HepG2 (cell line): Measurements from ENCODE around the gene MIDN. TPM values are rescaled to one million over a fixed set of nuclear protein-coding genes. Genes with fewer than 3 reads are reported as not detected.

Experiments
- BORCS8-MEF2B ChIP-seq: sonication (generic); formaldehyde crosslinking; IDR thresholded peaks from 2 replicates; pipeline ENCODE4 v1.8.0; 2022; ENCODE audit warnings: mild to moderate bottlenecking, missing genetic modification reagents
- CBX5 ChIP-seq: sonication (generic); formaldehyde crosslinking; IDR thresholded peaks from 2 replicates; pipeline ENCODE4 v1.4.0; 2020; ENCODE audit warnings: missing genetic modification reagents, borderline replicate concordance
- CENPT ChIP-seq: sonication (generic); formaldehyde crosslinking; IDR thresholded peaks from 2 replicates; pipeline ENCODE4 v1.8.0; 2022; ENCODE audit warnings: low read depth, mild to moderate bottlenecking, moderate library complexity, missing genetic modification reagents
- CSRNP2 ChIP-seq: sonication (generic); formaldehyde crosslinking; conservative IDR thresholded peaks from 2 replicates; pipeline ENCODE4 v1.8.0; 2022; ENCODE audit warnings: low read depth, missing genetic modification reagents
- GFI1 ChIP-seq: sonication (generic); formaldehyde crosslinking; IDR thresholded peaks from 2 replicates; pipeline ENCODE4 v1.5.0; 2020; ENCODE audit warnings: missing genetic modification reagents, mild to moderate bottlenecking, borderline replicate concordance
- GLI4 ChIP-seq: sonication (generic); formaldehyde crosslinking; IDR thresholded peaks from 2 replicates; pipeline ENCODE4 v1.5.1; 2020; ENCODE audit warnings: missing genetic modification reagents, mild to moderate bottlenecking, moderate library complexity, borderline replicate concordance
- GRHL1 ChIP-seq: sonication (generic); formaldehyde crosslinking; conservative IDR thresholded peaks from 2 replicates; pipeline ENCODE4 v1.8.0; 2022; ENCODE audit warnings: missing genetic modification reagents
- HMG20A ChIP-seq: IDR thresholded peaks from 2 replicates; pipeline ENCODE4 v1.6.1; 2016; ENCODE audit warnings: borderline replicate concordance
- HMGXB3 ChIP-seq: sonication (generic); formaldehyde crosslinking; IDR thresholded peaks from 2 replicates; pipeline ENCODE4 v1.4.0; 2020; ENCODE audit warnings: missing genetic modification reagents, borderline replicate concordance
- HNRNPL ChIP-seq: fragments of 200-400 bp; formaldehyde crosslinking; IDR thresholded peaks from 2 replicates; pipeline ENCODE4 v1.6.1; 2017; ENCODE audit warnings: mild to moderate bottlenecking, low read depth, low read length
- RORA ChIP-seq: sonication (generic); formaldehyde crosslinking; IDR thresholded peaks from 2 replicates; pipeline ENCODE4 v1.5.0; 2020; ENCODE audit warnings: mild to moderate bottlenecking, missing genetic modification reagents, moderate library complexity
- SNAPC2 ChIP-seq: sonication (generic); formaldehyde crosslinking; IDR thresholded peaks from 2 replicates; pipeline ENCODE4 v1.8.1; 2022; ENCODE audit warnings: mild to moderate bottlenecking, missing genetic modification reagents
- SOX5 ChIP-seq: IDR thresholded peaks from 2 replicates; pipeline ENCODE4 v1.6.1; 2016; ENCODE audit warnings: borderline replicate concordance
- STAT5B ChIP-seq: sonication (generic); formaldehyde crosslinking; IDR thresholded peaks from 2 replicates; pipeline ENCODE4 v1.4.0; 2020; ENCODE audit warnings: missing genetic modification reagents
- TBP ChIP-seq: sonication (generic); formaldehyde crosslinking; IDR thresholded peaks from 2 replicates; pipeline ENCODE4 v1.5.0; 2020; ENCODE audit warnings: missing genetic modification reagents
- TBX2 ChIP-seq: sonication (generic); formaldehyde crosslinking; IDR thresholded peaks from 2 replicates; pipeline ENCODE4 v1.5.0; 2020; ENCODE audit warnings: missing genetic modification reagents, mild to moderate bottlenecking, borderline replicate concordance
- ZFP41 ChIP-seq: sonication (generic); formaldehyde crosslinking; IDR thresholded peaks from 2 replicates; pipeline ENCODE4 v1.4.0; 2020; ENCODE audit warnings: mild to moderate bottlenecking, missing genetic modification reagents, borderline replicate concordance
- ZKSCAN8 ChIP-seq: IDR thresholded peaks from 2 replicates; pipeline ENCODE4 v1.6.1; 2016; ENCODE audit warnings: borderline replicate concordance, missing genetic modification reagents, missing compliant biosample characterization
- ZMYM3 ChIP-seq: sonication (generic); formaldehyde crosslinking; IDR thresholded peaks from 2 replicates; pipeline ENCODE4 v1.5.1; 2020; ENCODE audit warnings: mild to moderate bottlenecking, missing genetic modification reagents
- ZNF143 ChIP-seq: sonication (generic); formaldehyde crosslinking; IDR thresholded peaks from 2 replicates; pipeline ENCODE4 v1.4.0; 2020; ENCODE audit warnings: missing genetic modification reagents
- ZNF253 ChIP-seq: sonication (generic); formaldehyde crosslinking; IDR thresholded peaks from 2 replicates; pipeline ENCODE4 v1.8.0; 2022; ENCODE audit warnings: mild to moderate bottlenecking, missing genetic modification reagents, borderline replicate concordance
- ZNF432 ChIP-seq: sonication (generic); formaldehyde crosslinking; IDR thresholded peaks from 2 replicates; pipeline ENCODE4 v1.5.0; 2020; ENCODE audit warnings: missing genetic modification reagents, mild to moderate bottlenecking, borderline replicate concordance
- ZNF44 ChIP-seq: sonication (generic); formaldehyde crosslinking; IDR thresholded peaks from 2 replicates; pipeline ENCODE4 v1.5.1; 2020; ENCODE audit warnings: mild to moderate bottlenecking, missing genetic modification reagents
- ZNF468 ChIP-seq: sonication (generic); formaldehyde crosslinking; IDR thresholded peaks from 2 replicates; pipeline ENCODE4 v1.8.0; 2022; ENCODE audit warnings: mild to moderate bottlenecking, moderate library complexity, missing genetic modification reagents
- ZNF772 ChIP-seq: sonication (generic); formaldehyde crosslinking; IDR thresholded peaks from 2 replicates; pipeline ENCODE4 v1.5.0; 2020; ENCODE audit warnings: mild to moderate bottlenecking, missing genetic modification reagents
- ZNF879 ChIP-seq: sonication (generic); formaldehyde crosslinking; IDR thresholded peaks from 2 replicates; pipeline ENCODE4 v1.8.1; 2023; ENCODE audit warnings: missing genetic modification reagents
- polyA plus RNA-seq, 8 experiments: library from polyadenylated mRNA; depleted of rRNA in 3 of 8; stranded (reverse) in 7 of 8; unstranded in 1 of 8; fragments of >200 nt; fragmentation: Illumina TruSeq in 4 of 8; extraction: Trizol in 4 of 8; gene quantifications; 2 replicates each; pipeline versions ENCODE4 v1.2.1 to v1.2.3, GENCODE V29; 2011 to 2016; ENCODE audit warnings: low read depth in 4 of 8, missing spikeins in 1 of 8, mixed read lengths in 1 of 8; ENCODE audit not compliant: insufficient read depth in 1 of 8
- total RNA-seq, 5 experiments: library from RNA; depleted of rRNA; stranded (reverse); fragments of >200 nt; fragmentation: Illumina TruSeq; extraction: Trizol; gene quantifications; 2 replicates each; pipeline ENCODE4 v1.2.3, GENCODE V29; 2016; ENCODE audit warnings: low read depth in 1 of 5

MIDN gene
- total and polyA plus RNA-seq, 2 of the 13 experiments (the other 11 are each of a cell fraction or from before 2014, with no cell fraction given) = 8.4 to 18.0 TPM

- TF ChIP-seq ZNF253 (CRISPR knock-in tag) (no peak), ZNF44 (CRISPR knock-in tag) (no peak), ZNF432 (CRISPR knock-in tag) (no peak), ZKSCAN8 (CRISPR knock-in tag) (no peak), CENPT (CRISPR knock-in tag) (no peak), TBX2 (CRISPR knock-in tag) (peak; percentile 51), STAT5B (no peak), ZMYM3 (CRISPR knock-in tag) (peak; percentile 86), ZNF468 (CRISPR knock-in tag) (no peak), SNAPC2 (CRISPR knock-in tag) (no peak), CBX5 (no peak), GRHL1 (CRISPR knock-in tag) (no peak), RORA (no peak), BORCS8-MEF2B (CRISPR knock-in tag) (0 out of 2 replicates have a peak, but pooled peaks have one; percentile 33), ZNF772 (CRISPR knock-in tag) (no peak), SOX5 (CRISPR knock-in tag) (no peak), CSRNP2 (CRISPR knock-in tag) (no peak), ZNF879 (no peak), HNRNPL (no peak), ZFP41 (CRISPR knock-in tag) (no peak), HMG20A (no peak), TBP (CRISPR knock-in tag) (no peak), HMGXB3 (CRISPR knock-in tag) (no peak), GLI4 (CRISPR knock-in tag) (no peak), ZNF143 (CRISPR knock-in tag) (0 out of 2 replicates have a peak, but pooled peaks have one; percentile 29), GFI1 (CRISPR knock-in tag) (no peak)
These were observed 15.7 kb upstream of the MIDN start (continued) for GRCh38 chr19:1232652-1233072.
